ENCODE measurements around the gene SWAP70. TPM values are rescaled to one million over a fixed set of nuclear protein-coding genes. Genes with fewer than 3 reads are reported as not detected.

SWAP70 gene
- total and polyA plus RNA-seq, 10 of the 15 experiments (the other 5 are each of a cell fraction or from before 2014, with no cell fraction given) = 20.6 to 62.4 (median 41.7) TPM

- TF ChIP-seq TCF7 (IDR thresholded peaks at IDR 0.05; ENCODE audit: borderline replicate concordance) = peak; percentile 67
- TF ChIP-seq MAX (IDR thresholded peaks at IDR 0.05; ENCODE audit: low read depth, low read length) = no peak
- 0 out of 2 replicates have a peak, but pooled peaks have one; percentile 6 for TF ChIP-seq MEF2A (IDR thresholded peaks at IDR 0.05; ENCODE audit: insufficient read depth, low read depth, low read length)
- peak; percentile 83 for TF ChIP-seq BCL11A (IDR thresholded peaks at IDR 0.05; ENCODE audit: low read depth, low read length)
- peak; percentile 67 for TF ChIP-seq SKIL (IDR thresholded peaks at IDR 0.05; ENCODE audit: low read depth, poor library complexity, severe bottlenecking)
- no peak for TF ChIP-seq TCF12 (IDR thresholded peaks at IDR 0.05; ENCODE audit: low read depth, low read length)
- no peak for TF ChIP-seq CREB1 (IDR thresholded peaks at IDR 0.05; ENCODE audit: low read depth)
- no peak for TF ChIP-seq CEBPZ (IDR thresholded peaks at IDR 0.05; ENCODE audit: low read depth, low read length)
- peak; percentile 86 for TF ChIP-seq ZNF217 (IDR thresholded peaks at IDR 0.05)
- no peak for TF ChIP-seq HDGF (IDR thresholded peaks at IDR 0.05)
- no peak for TF ChIP-seq CUX1 (IDR thresholded peaks at IDR 0.05; ENCODE audit: insufficient replicate concordance, low read depth, low read length)
- TF ChIP-seq ZSCAN29 (IDR thresholded peaks at IDR 0.05) = no peak
- TF ChIP-seq ESRRA (IDR thresholded peaks at IDR 0.05; ENCODE audit: low read length) = no peak
- TF ChIP-seq E4F1 (IDR thresholded peaks at IDR 0.05; ENCODE audit: borderline replicate concordance, partially characterized antibody) = no peak
- no peak for TF ChIP-seq EGR1 (IDR thresholded peaks at IDR 0.05; ENCODE audit: borderline replicate concordance in 1 of 2, low read depth in 2 of 2, low read length in 2 of 2)
These were observed 81.7 kb downstream of the SWAP70 start (continued) for GRCh38 chr11:9745411-9746211.

Data from GM12878 (cell line).